GM19397 (cell line): ENCODE data around the gene PBX1.

Experiments used
- ATAC-seq: cut with Tn5 transposase; IDR thresholded peaks from one replicate; pipeline ENCODE4 v1.9.1; 2021; ENCODE audit warnings: mild to moderate bottlenecking, moderate library complexity; ENCODE audit not compliant: unreplicated experiment

Gene PBX1

GRCh38 chr1:164562947-164563520 lies 4.0 kb downstream of the PBX1 start:
- no peak for ATAC-seq

GRCh38 chr1:164563721-164564360 lies 4.9 kb downstream of the PBX1 start:
- no peak for ATAC-seq

GRCh38 chr1:164564378-164564777 lies 5.4 kb downstream of the PBX1 start:
- no peak for ATAC-seq

- ATAC-seq: no peak
These were observed 6.4 kb downstream of the PBX1 start for GRCh38 chr1:164565357-164565756.

GRCh38 chr1:164567774-164568173 lies 8.8 kb downstream of the PBX1 start:
- ATAC-seq: no peak

- no peak for ATAC-seq
These were observed 10.3 kb downstream of the PBX1 start for GRCh38 chr1:164569241-164569640.

GRCh38 chr1:164569866-164570265 lies 10.9 kb downstream of the PBX1 start:
- no peak for ATAC-seq

GRCh38 chr1:164571333-164571732 lies 12.3 kb downstream of the PBX1 start:
- ATAC-seq: no peak

GRCh38 chr1:164575356-164575886 lies 16.4 kb downstream of the PBX1 start:
- ATAC-seq: no peak

- no peak for ATAC-seq
These were observed 17.6 kb downstream of the PBX1 start for GRCh38 chr1:164576291-164577271.

- no peak for ATAC-seq
These were observed 18.3 kb downstream of the PBX1 start for GRCh38 chr1:164577291-164577690.

GRCh38 chr1:164578479-164579200 lies 19.7 kb downstream of the PBX1 start:
- no peak for ATAC-seq

- ATAC-seq: no peak
These were observed 20.4 kb downstream of the PBX1 start for GRCh38 chr1:164579381-164579780.

GRCh38 chr1:164581762-164582161 lies 22.8 kb downstream of the PBX1 start:
- ATAC-seq: no peak

GRCh38 chr1:164583196-164583595 lies 24.2 kb downstream of the PBX1 start:
- no peak for ATAC-seq

- no peak for ATAC-seq
These were observed 25.0 kb downstream of the PBX1 start for GRCh38 chr1:164583835-164584539.

GRCh38 chr1:164586591-164586990 lies 27.6 kb downstream of the PBX1 start:
- no peak for ATAC-seq

GRCh38 chr1:164587617-164588501 lies 28.9 kb downstream of the PBX1 start:
- ATAC-seq: no peak
